Measurements from ENCODE around the gene HUNK.
"Not testable (repeated sequence)": the region's sequence is repeated elsewhere in the genome, so short reads cannot be mapped to it uniquely, and the experiment has no call there.

- not testable (repeated sequence) for TF ChIP-seq ARNTL (CRISPR knock-in tag; IDR thresholded peaks at IDR 0.05; ENCODE audit: borderline replicate concordance, low read depth); PATZ1 (CRISPR knock-in tag; IDR thresholded peaks at IDR 0.05; ENCODE audit: borderline replicate concordance); CREB5 (CRISPR knock-in tag; IDR thresholded peaks at IDR 0.05; ENCODE audit: low read depth); ISL1 (CRISPR knock-in tag; IDR thresholded peaks at IDR 0.05); ZNF70 (CRISPR knock-in tag; IDR thresholded peaks at IDR 0.05); PPARA (CRISPR knock-in tag; IDR thresholded peaks at IDR 0.05; ENCODE audit: borderline replicate concordance); SNAI2 (CRISPR knock-in tag; IDR thresholded peaks at IDR 0.05); TOX (CRISPR knock-in tag; IDR thresholded peaks at IDR 0.05; ENCODE audit: borderline replicate concordance)
These were observed 165.9 kb downstream of the HUNK start for GRCh38 chr21:32038751-32039150.

Measured in SK-N-SH treated with all-trans-retinoic acid at 6 μM for 48 hours (cell line).